ENCODE measurements around the gene MUC16.

The MUC16 gene

GRCh38 chr19:9000933-9001332 lies 9.3 kb downstream of the MUC16 start:
- no peak for DNase-seq

- DNase-seq, result no peak
Measured at GRCh38 chr19:8988204-8988603, 22.0 kb downstream of the MUC16 start.

GRCh38 chr19:8986296-8986695 lies 23.9 kb downstream of the MUC16 start:
- no peak for DNase-seq

GRCh38 chr19:8973501-8974091 lies 36.6 kb downstream of the MUC16 start:
- no peak for DNase-seq

- DNase-seq, result no peak
Measured at GRCh38 chr19:8965887-8966286, 44.3 kb downstream of the MUC16 start.

Measured in NCI-H526 treated with DMSO at 0.1 percent for 48 hours (cell line).